CD4-positive, CD25-positive, alpha-beta regulatory T cell (primary cell): ENCODE measurements around the gene NIPSNAP2. TPM values are rescaled to one million over a fixed set of nuclear protein-coding genes. Genes with fewer than 3 reads are reported as not detected.
A peak's percentile ranks its signal among the peaks of the same experiment; 100 is the strongest.

Experiments used
- ATAC-seq, 2 donors: fragments of 150-1000 bp; cut with Tn5 transposase; one replicate each; pipeline ENCODE4 v1.10.0; 2021; ENCODE audit warnings: low read depth in 2 of 2, moderate number of reproducible peaks in 2 of 2, moderate library complexity in 1 of 2
- DNase-seq, 3 donors: peaks; one replicate each; pipeline versions ENCODE4 v3.0.0 to v3.0.0-alpha.2; 2012 to 2022; ENCODE audit warnings: mixed read lengths in 1 of 3
- H3K27ac ChIP-seq: one replicate; pipeline ENCODE4 v1.7.0; 2013; ENCODE audit warnings: mild to moderate bottlenecking, low read length; ENCODE audit not compliant: insufficient read depth, poor library complexity, severe bottlenecking
- H3K27me3 ChIP-seq: one replicate; pipeline ENCODE4 v1.7.0; 2013; ENCODE audit warnings: low read length; ENCODE audit not compliant: control insufficient read depth, insufficient read depth
- H3K36me3 ChIP-seq: one replicate; pipeline ENCODE4 v1.7.0; 2013; ENCODE audit warnings: mild to moderate bottlenecking, low read length, moderate library complexity; ENCODE audit not compliant: control insufficient read depth, insufficient read depth
- H3K4me1 ChIP-seq: 2 replicates; pipeline ENCODE4 v1.7.0; 2013; ENCODE audit warnings: mild to moderate bottlenecking, low read length; ENCODE audit not compliant: insufficient read depth, control insufficient read depth, poor library complexity, severe bottlenecking
- H3K4me3 ChIP-seq: one replicate; pipeline ENCODE4 v1.7.0; 2013; ENCODE audit warnings: low read depth, mild to moderate bottlenecking, low read length, moderate library complexity
- H3K9me3 ChIP-seq, 2 experiments: 1 replicate in 1 of 2; 2 replicates in 1 of 2; pipeline ENCODE4 v1.7.0; 2013; ENCODE audit warnings: low read length in 2 of 2, mild to moderate bottlenecking in 1 of 2, moderate library complexity in 1 of 2; ENCODE audit not compliant: control insufficient read depth in 2 of 2
- H3K27ac Mint-ChIP-seq, 3 donors: one replicate each; pipeline ENCODE4 v1.8.0; 2020 to 2022; ENCODE audit warnings: mild to moderate bottlenecking in 3 of 3, mixed read lengths in 3 of 3, moderate library complexity in 2 of 3
- H3K27me3 Mint-ChIP-seq: one replicate; pipeline ENCODE4 v1.8.0; 2022; ENCODE audit warnings: mild to moderate bottlenecking, mixed read lengths
- H3K36me3 Mint-ChIP-seq: one replicate; pipeline ENCODE4 v1.8.0; 2020; ENCODE audit warnings: mixed read lengths
- H3K4me1 Mint-ChIP-seq, 4 donors: one replicate each; pipeline ENCODE4 v1.8.0; 2020 to 2022; ENCODE audit warnings: mixed read lengths in 4 of 4, mild to moderate bottlenecking in 1 of 4
- H3K4me3 Mint-ChIP-seq, 4 donors: one replicate each; pipeline ENCODE4 v1.8.0; 2020 to 2022; ENCODE audit warnings: mild to moderate bottlenecking in 4 of 4, mixed read lengths in 4 of 4, moderate library complexity in 3 of 4
- H3K9me3 Mint-ChIP-seq, 7 donors: one replicate each; pipeline ENCODE4 v1.8.0; 2020 to 2022; ENCODE audit warnings: mixed read lengths in 7 of 7, mild to moderate bottlenecking in 3 of 7, moderate library complexity in 2 of 7
- polyA plus RNA-seq, 4 donors: library from polyadenylated mRNA; unstranded; fragments of 300-500 nt; fragmentation: Illumina TruSeq; gene quantifications; one replicate each; pipeline ENCODE4 v1.2.3, GENCODE V29; 2021
- total RNA-seq: library from RNA; stranded (reverse); gene quantifications from one replicate; pipeline ENCODE4 v1.2.3, GENCODE V29; 2022

Gene NIPSNAP2
- 34.8 TPM for total RNA-seq
- polyA plus RNA-seq, result 10 to 100 TPM; 44.5 to 52.9 (median 47.4) TPM

DNA sequence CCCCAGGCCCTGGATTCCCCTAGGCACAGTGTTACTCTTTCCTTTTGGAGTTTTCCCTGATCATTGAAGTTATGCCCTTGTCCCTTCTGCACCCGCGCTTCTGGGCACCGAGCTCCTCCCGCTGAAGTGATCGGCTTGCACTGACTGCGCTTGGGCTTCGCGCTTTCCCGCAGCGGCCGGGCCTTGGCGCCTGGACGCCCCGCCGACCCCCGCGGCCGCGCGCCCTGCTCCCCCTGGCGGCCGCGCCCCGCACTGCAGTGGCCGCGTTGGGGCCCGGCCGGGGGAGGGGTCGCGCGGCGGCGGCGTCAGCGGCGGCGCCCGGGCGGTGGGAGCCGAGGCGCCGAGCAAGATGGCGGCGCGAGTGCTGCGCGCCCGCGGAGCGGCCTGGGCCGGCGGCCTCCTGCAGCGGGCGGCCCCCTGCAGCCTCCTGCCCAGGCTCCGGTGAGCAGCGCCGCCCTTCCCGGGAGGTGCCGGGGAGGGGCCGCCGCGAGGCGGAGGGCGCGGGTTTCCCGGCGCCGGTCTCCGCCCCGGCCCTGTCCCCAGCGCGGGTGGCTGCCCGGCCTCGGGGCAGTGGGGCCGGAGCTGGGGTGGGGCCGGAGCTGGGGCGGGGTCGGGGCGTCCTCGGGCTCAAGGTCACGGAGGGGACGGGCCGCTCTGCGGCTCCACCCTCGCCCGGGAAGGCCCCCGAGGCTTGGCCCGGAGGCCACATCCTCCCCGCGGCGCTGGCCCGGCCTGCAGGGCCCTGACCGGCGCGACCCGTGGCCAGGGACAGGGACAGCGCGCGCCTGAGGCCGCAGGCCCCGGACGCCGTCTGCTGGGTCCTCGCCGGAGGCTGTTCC is at the start of gene NIPSNAP2:
Gene NIPSNAP2, plus strand, starts transcription at position 325 of the 839 bp plus-strand sequence. Its CDS starts 25 bp downstream, at position 350.
- Mint-ChIP-seq H3K4me3 (peak within 1 kb of the TSS; percentile 89 to 94 (median 91)), H3K36me3 (peaks cover 9% of the 10 kb centered on the region), H3K4me1 (peaks cover 0 to 49% (median 29%) of the 10 kb centered on the region in 4 donors), H3K27me3 (no peaks in the 10 kb centered on the region), H3K9me3 (no peaks in the 10 kb centered on the region), H3K27ac (peak within 1 kb of the TSS; percentile 91 to 94 (median 92))
- Histone ChIP-seq H3K9me3 (no peaks in the 10 kb centered on the region), H3K4me1 (peaks cover 18% of the 10 kb centered on the region), H3K27ac (peak within 1 kb of the TSS; percentile 82), H3K36me3 (peaks cover 5% of the 10 kb centered on the region), H3K4me3 (peak within 1 kb of the TSS; percentile 76), H3K27me3 (no peaks in the 10 kb centered on the region)
- peak; percentile 55 to 64 (median 55) for DNase-seq
- ATAC-seq, result peak; percentile 85 to 88

DNA sequence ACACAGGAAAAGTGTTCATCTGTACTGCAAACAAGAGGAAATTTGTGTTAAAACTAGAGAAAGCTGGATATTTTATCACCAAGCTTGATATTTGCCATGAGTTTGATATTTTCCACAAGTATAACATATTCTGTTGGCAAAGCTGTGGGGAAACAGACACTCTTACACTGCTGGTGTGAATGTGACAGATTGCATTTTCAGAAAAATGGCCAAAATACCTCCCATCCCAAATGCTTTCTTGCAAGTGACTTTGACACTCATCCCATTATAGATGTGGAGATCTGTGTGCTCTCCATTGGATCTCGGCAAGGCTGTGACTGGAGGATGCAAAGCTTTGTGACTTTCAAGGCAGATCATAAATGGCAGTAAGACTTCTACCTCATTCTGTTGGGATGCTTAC is 46.6 kb upstream of the NIPSNAP2 start:
- H3K36me3 Mint-ChIP-seq, result peaks cover 5% of the 10 kb centered on the region
- no peak overlapping the region for H3K4me3 Mint-ChIP-seq
- H3K9me3 Mint-ChIP-seq, result peaks cover 0 to 2% (median 0%) of the 10 kb centered on the region in 7 donors
- Histone ChIP-seq H3K27ac (no peak overlapping the region), H3K4me3 (no peak overlapping the region), H3K36me3 (no peaks in the 10 kb centered on the region), H3K4me1 (no peaks in the 10 kb centered on the region), H3K9me3 (no peaks in the 10 kb centered on the region), H3K27me3 (no peaks in the 10 kb centered on the region)
- no peaks in the 10 kb centered on the region for H3K27me3 Mint-ChIP-seq
- no peaks in the 10 kb centered on the region for H3K4me1 Mint-ChIP-seq
- DNase-seq (no peak), ATAC-seq (no peak)
- H3K27ac Mint-ChIP-seq, result no peak overlapping the region

DNA sequence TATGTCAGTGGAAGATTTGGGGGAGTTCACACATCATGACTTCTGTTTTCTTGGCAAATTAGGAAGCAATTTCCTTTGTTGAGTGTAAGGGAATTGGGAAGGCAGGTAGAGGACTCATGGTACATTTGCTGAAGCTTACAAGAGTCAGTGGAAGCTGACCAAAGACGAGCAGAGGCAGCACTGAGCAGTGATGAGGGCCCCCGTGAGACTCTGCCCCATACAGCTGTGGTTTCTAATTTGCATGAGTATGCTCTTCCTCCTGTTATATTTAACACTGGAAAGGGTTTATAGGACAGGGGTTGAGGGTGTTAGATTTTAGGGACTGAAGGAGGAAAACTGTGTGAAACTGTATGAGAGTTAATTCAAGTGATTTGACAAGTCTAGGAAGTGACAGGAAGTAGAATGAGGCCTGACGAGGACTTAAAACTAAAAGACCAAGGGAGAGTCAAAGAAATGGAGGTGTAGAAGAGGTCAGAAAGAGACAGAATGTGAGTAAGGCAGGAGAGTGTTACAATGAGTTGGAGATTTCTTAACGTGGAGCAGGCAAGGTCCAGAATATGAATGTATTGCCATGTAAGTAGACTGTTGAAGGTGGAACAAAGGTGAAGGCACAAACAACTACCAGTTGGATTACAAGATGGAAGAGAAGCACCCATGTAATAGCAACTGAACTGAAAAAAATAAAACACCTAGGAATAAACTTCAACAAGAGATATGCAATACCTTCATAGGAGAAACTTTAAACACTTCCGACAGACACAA is 36.2 kb upstream of the NIPSNAP2 start:
- peaks cover 0 to 2% (median 0%) of the 10 kb centered on the region in 4 donors for H3K4me1 Mint-ChIP-seq
- H3K27me3 ChIP-seq, result no peaks in the 10 kb centered on the region
- no peaks in the 10 kb centered on the region for H3K27me3 Mint-ChIP-seq
- no peaks in the 10 kb centered on the region for H3K4me1 ChIP-seq
- H3K4me3 ChIP-seq, result no peak overlapping the region
- no peaks in the 10 kb centered on the region for H3K9me3 ChIP-seq
- H3K36me3 Mint-ChIP-seq, result peaks cover 12% of the 10 kb centered on the region
- H3K27ac ChIP-seq, result no peak overlapping the region
- H3K9me3 Mint-ChIP-seq, result peaks cover 0 to 4% (median 0%) of the 10 kb centered on the region in 7 donors
- ATAC-seq (no peak), DNase-seq (no peak)
- no peak overlapping the region for H3K4me3 Mint-ChIP-seq
- no peaks in the 10 kb centered on the region for H3K36me3 ChIP-seq
- H3K27ac Mint-ChIP-seq, result no peak overlapping the region

- no peaks in the 10 kb centered on the region for H3K4me1 ChIP-seq
- Mint-ChIP-seq H3K9me3 (peaks cover 0 to 15% (median 4%) of the 10 kb centered on the region in 7 donors), H3K4me1 (peaks cover 0 to 2% (median 0%) of the 10 kb centered on the region in 4 donors), H3K4me3 (no peak overlapping the region), H3K36me3 (no peaks in the 10 kb centered on the region), H3K27ac (no peak overlapping the region), H3K27me3 (no peaks in the 10 kb centered on the region)
- no peaks in the 10 kb centered on the region for H3K27me3 ChIP-seq
- no peak overlapping the region for H3K27ac ChIP-seq
- H3K36me3 ChIP-seq, result no peaks in the 10 kb centered on the region
- H3K4me3 ChIP-seq, result no peak overlapping the region
- ATAC-seq, result no peak
- DNase-seq, result no peak
- peaks cover 2 to 6% of the 10 kb centered on the region in 2 experiments for H3K9me3 ChIP-seq
These were observed 32.8 kb upstream of the NIPSNAP2 start for GRCh38 chr7:55931421-55932151.

DNA sequence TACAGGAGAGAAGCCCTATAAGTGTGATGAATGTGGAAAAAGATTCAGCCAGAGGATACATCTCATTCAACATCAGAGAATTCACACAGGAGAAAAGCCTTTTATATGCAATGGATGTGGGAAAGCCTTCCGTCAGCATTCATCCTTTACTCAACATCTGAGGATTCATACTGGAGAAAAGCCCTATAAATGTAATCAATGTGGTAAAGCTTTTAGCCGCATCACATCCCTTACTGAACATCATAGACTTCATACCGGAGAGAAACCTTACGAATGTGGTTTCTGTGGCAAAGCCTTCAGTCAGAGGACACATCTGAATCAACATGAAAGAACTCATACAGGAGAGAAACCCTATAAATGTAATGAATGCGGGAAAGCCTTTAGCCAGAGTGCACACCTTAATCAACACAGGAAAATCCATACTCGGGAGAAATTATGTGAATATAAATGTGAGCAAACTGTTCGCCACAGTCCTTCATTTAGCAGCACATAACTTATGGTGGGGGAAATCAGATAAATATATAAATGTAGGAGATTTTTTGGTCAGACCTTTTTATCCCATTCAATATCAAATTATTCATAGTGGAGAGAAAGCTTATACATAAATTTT is 24.8 kb upstream of the NIPSNAP2 start:
- peaks cover 0 to 50% (median 18%) of the 10 kb centered on the region in 7 donors for H3K9me3 Mint-ChIP-seq
- H3K27me3 Mint-ChIP-seq, result no peaks in the 10 kb centered on the region

DNA sequence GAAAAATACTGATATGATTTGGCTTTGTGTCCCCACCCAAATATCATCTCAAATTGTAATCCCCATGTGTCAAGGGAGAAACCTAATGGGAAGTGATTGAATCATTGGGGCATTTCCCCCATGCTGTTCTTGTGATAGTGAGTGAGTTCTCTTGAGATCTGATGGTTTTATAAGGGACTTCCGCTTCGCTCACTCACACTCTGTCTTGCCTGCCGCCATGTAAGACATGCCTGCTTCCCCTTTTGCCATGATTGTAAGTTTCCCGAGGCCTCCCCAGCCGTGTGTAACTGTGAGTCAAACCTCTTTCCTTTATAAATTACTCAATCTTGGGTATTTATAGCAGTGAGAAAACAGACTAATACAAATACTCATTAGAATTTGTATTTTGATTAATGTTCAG is 17.8 kb upstream of the NIPSNAP2 start:
- Mint-ChIP-seq H3K27me3 (no peaks in the 10 kb centered on the region), H3K27ac (no peak overlapping the region), H3K4me3 (no peak overlapping the region), H3K36me3 (peaks cover under 1% of the 10 kb centered on the region), H3K9me3 (peaks cover 0 to 17% (median 6%) of the 10 kb centered on the region in 7 donors), H3K4me1 (peaks cover under 1 to 5% (median 3%) of the 10 kb centered on the region in 4 donors)
- Histone ChIP-seq H3K4me3 (no peak overlapping the region), H3K4me1 (no peaks in the 10 kb centered on the region), H3K9me3 (peaks cover 3 to 5% of the 10 kb centered on the region in 2 experiments), H3K27me3 (no peaks in the 10 kb centered on the region), H3K36me3 (no peaks in the 10 kb centered on the region), H3K27ac (no peak overlapping the region)
- DNase-seq (no peak), ATAC-seq (no peak)

More for the DNA sequence above, 24.8 kb upstream of the NIPSNAP2 start:
- H3K36me3 Mint-ChIP-seq, result no peaks in the 10 kb centered on the region
- Histone ChIP-seq H3K36me3 (no peaks in the 10 kb centered on the region), H3K27me3 (no peaks in the 10 kb centered on the region), H3K9me3 (peaks cover 27 to 41% of the 10 kb centered on the region in 2 experiments), H3K4me3 (no peak overlapping the region), H3K27ac (no peak overlapping the region), H3K4me1 (no peaks in the 10 kb centered on the region)
- no peak overlapping the region for H3K27ac Mint-ChIP-seq
- H3K4me3 Mint-ChIP-seq, result no peak overlapping the region
- H3K4me1 Mint-ChIP-seq, result no peaks in the 10 kb centered on the region
- DNase-seq (no peak), ATAC-seq (no peak)
